ENCODE results near the gene CUX1. TPM values are rescaled to one million over a fixed set of nuclear protein-coding genes. Genes with fewer than 3 reads are reported as not detected.
A peak's percentile ranks its signal among the peaks of the same experiment; 100 is the strongest.

CUX1 gene
- total RNA-seq, 1 donor from 2014 or later = 156 TPM

DNA sequence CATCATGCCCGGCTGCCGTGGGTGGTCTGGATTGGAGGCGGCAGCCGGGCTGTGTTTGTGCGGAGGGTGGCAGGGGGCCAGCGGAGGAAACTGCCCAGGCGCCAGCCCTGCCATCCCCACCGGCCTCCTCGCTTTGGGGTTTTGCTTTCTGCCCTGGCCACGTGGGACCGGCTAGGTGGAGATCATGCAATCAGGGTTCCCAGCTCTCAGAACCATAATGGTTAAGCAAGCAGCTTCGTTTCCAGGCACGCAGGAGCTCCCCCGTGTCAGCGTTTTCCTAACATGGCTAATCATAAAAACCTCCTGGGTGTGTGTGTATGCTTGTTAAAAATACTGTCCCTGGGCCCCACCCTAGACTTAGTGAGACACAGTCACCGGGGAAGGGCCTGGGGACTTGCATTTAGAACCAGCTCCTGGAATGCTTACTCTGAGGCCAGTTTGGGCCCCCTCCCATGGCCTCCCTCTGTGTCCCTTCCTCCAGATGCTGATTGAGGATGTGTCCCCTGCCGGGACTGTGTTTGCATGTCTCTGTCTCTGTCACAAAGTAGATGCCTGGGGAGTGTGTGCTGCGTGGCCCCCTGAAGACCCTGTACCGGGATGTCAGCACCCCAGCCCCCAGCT lies 119.3 kb downstream of the CUX1 start:
- intact Hi-C loops (cut with DNase I) = no loop called here
- DNase-seq (ENCODE audit: low spot score) (peak; percentile 62), ATAC-seq (no peak)

DNA sequence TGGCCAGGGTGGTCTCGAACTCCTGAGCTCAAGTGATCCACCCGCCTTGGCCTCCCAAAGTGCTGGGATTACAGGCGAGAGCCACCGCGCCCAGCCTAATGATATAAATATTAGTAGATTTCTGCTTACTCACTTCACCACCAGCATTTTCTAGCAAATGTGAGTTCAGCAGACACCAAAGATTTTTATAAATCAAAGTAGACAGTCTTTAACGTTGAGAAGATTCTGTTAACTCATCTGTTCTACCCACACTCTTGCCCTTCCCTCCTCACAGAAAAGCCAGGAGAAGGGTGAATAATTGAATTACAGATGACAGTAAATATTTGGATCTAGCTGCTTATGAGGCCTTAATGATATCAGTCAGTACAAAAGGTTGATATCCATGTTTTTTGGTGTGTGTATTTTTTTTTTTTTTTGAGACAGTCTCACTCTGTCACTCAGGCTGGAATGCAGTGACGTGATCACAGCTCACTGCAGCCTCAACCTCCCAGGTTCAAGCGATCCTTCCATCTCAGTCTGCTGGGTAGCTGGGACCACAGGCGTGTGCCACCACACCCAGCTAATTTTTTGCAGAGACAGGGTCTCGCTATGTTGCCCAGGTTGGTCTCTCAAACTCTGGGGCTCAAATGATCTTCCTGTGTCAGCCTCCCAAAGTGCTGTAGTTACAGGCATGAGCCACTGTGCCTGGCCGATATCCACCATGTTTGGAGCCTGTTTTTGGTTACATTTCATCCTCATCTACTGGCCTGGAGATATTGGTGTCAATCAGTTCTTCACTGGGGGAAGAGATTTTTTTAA lies 120.5 kb downstream of the CUX1 start:
- ATAC-seq (no peak), DNase-seq (ENCODE audit: low spot score) (peak; percentile 10)
- intact Hi-C loops (cut with DNase I) = no loop called here

DNA sequence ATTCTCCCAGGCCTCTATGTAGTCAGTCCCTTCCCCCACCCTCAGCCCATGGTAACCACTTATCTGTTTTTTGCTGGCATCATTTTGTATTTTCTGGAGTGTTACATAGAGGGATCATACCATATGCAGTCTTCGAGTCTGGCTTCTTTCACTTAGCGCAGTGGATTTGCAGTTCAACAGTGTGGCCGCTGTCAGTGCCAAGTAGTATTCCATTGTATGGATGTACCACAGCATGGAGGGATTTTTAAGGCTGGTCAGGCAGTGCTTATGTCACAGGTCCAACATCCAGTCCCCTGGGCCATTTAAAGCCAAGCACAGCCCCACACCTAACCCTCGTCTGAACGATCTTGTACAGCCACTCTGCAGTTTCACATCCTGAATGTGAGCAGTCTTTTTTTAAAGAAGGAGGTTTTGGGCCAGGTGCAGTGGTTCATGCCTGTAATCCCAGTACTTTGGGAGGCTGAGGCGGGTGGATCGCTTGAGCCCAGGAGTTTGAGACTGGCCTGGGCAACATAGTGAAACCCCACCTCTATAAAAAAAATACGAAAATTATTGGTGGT lies 121.8 kb downstream of the CUX1 start:
- no peak for ATAC-seq
- DNase-seq (ENCODE audit: low spot score) = peak; percentile 22
- intact Hi-C loops (cut with DNase I) = no loop called here

DNA sequence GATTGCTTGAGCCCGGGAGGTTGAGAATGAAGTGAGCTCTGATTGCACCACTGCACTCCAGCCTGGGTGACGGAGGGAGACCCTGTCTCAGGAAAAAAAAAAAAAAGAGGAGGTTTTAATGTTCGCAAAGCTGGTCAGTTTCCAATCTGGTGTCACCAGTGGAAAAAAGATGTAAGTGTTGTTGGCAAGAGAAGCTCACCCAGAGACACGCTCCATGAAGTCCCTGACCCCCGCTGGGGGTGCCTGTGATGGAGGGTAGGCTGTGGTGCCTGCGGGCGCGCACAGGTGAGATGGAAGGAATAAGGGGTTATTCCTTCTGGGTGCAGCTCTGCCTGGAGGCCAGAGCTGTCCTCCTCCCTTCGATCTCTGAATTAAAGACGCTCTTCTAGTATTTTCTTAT lies 122.7 kb downstream of the CUX1 start:
- peak; percentile 25 for DNase-seq (ENCODE audit: low spot score)
- intact Hi-C loops (cut with DNase I) = no loop called here
- no peak for ATAC-seq

DNA sequence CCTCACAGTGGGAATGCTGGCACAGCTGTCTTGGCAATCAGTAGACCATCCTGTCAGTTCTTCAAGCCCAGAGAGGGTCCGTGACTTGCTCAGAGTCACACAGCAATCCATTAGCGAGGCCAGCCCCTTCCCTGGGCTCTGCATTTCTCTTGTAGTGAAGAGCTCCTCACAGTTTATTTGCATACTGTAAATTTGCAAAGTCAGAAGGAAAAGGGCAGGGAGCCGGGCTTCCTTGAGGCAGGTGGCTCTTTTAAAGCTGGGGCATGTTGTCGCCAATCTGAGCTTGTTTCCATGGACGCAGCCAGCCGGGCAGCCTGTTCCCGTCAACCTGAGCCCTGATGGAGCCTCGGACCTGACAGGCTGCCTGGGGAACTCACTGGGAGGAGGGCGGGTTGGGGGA lies 123.4 kb downstream of the CUX1 start:
- peak; percentile 54 for DNase-seq (ENCODE audit: low spot score)
- intact Hi-C loops (cut with DNase I) = no loop called here
- no peak for ATAC-seq

DNA sequence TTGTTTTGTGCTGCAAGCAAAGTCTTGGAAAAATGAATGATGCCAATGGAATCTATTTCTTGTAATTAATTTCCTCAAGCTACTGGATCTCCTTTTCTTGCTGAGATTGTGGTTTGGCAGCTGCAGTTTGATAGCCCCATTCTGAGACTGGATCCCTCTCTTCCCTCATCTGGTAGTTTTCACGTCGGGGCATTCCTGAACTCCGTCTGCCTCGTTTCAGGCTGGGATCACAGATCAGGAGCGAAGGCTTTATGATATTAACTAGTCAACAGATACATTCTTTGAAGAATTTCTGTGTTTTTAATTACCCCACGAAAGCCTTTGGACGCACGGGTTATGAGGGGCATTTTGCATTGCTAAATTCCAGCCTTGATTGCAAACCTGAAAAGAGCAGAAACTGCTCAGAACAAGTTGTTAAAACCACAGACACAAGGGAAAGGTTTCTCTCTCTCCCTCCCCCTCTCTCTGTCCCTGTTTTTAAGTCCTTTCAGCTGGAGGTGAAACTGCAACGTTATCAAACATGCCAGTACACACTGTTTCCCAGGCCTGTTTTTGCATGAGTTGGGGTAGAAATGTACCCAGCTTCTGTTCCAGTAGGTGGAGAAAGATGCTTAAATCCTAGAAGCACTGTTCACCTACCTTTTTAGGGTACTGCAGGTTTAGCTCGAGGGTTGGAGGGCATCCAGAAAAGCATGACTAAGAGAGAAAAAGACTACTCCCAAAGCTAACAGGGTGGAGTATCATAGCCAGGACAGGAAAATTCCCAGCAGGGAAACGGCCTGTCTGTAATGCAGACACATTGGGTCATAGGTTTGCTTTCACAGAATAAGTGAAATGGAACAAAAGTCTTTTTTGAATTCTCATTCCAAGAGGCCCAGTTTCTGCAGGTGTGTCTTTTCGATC lies 124.3 kb downstream of the CUX1 start:
- ATAC-seq (peak; percentile 53), DNase-seq (ENCODE audit: low spot score) (peak; percentile 48)
- intact Hi-C loops (cut with DNase I) = no loop called here

DNA sequence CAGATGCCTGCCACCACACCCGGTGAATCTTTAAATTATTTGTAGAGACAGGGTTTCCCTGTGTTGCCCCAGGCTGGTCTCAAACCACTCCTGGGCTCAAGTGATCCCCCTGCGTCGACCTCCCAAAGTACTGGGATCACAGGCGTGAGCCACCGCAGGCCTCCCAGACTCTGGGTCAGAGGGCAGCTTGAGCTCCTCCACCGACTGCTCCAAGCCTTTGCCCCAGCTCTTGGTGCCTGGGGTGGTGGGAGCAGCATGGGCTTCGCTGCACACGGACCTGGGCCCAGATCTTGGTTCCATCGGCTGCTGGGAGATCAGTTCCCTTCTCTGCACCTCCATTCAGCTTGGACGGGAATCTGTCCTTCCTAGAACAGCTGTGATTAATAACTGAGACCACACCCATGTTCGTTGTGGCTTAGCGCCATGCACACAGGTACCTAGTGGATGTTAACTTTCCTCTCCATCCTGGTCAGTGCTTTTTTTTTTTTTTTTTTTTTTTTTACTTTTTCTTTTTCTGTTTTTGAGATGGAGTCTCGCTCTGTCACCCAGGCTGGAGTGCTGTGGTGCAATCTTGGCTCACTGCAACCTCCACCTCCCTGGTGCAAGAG lies 125.3 kb downstream of the CUX1 start:
- intact Hi-C loops (cut with DNase I) = no loop called here
- peak; percentile 35 for DNase-seq (ENCODE audit: low spot score)
- ATAC-seq = no peak

DNA sequence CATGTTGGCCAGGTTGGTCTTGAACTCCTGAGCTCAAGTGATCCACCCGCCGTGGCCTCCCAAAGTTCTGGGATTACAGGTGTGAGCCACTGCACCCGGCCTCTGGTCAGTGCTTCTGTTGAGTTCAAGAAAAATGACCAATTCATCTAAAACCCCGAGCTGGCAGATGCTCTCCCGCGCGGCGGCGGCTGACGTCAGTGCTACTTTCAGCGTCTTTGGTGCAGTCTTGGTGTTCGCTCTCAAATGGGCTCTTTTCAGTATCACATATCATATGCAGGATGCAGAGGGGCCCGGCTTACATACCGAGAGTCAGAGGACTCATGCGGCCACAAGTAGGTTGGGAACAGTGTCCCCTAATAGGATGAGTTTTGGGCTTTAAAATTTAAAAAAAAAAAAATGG lies 125.9 kb downstream of the CUX1 start:
- intact Hi-C loops (cut with DNase I) = no loop called here
- ATAC-seq (no peak), DNase-seq (ENCODE audit: low spot score) (peak; percentile 35)

DNA sequence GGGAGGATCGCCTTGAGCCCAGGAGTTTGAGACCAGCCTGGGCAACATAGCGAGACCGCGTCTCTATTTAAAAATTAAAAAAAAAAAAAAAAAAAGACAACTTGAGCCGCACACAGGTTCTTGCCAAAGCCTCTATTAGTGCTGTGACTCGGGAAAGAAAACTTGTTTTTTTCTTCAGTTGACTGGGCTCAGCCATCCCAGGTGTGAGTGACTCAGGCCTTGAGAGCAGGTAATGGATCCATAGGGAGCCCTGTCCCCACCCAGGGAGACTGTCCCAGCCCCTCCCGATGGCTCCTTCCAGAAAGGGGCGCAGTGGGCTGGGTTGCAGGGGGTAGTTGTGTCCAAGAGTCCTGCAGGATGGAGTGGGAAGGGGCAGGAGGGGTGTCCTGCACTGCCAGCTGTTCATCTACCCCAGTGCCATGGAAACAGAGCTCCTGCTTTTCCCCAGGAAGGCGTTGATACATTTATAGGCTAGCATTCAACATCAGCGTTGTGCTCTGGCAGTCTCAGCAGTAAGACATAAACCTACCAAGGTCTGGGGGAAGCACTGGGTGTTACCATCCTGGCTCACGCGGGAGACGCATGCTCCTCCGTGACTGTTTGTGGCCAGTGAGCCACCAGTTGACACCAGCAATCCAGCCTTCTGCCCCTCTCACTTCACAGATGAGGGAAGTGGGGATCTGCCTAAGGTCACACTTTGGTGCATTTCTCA lies 126.6 kb downstream of the CUX1 start:
- intact Hi-C loops (cut with DNase I) = no loop called here
- DNase-seq (ENCODE audit: low spot score) (peak; percentile 44), ATAC-seq (no peak)

DNA sequence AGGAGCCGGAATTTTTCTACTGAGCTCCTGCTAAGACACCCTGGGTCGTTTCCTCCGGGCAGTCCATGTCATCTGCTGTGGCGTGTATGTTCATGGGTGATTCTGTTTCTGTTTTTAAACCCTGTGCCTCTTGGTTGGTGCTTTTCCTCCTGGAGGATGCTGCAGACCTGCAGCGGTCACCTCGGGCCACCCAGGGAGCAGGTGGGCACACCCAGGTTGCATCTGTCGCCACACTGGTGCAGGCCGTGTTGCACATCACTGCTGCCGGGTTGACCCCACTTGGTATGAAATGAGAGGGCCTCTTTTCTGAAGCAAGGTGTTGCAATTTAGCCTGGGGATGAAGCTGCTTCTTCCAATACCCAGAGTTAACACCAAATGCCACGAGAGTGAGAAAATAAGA lies 127.2 kb downstream of the CUX1 start:
- peak; percentile 15 for DNase-seq (ENCODE audit: low spot score)
- ATAC-seq = no peak
- intact Hi-C loops (cut with DNase I) = no loop called here

DNA sequence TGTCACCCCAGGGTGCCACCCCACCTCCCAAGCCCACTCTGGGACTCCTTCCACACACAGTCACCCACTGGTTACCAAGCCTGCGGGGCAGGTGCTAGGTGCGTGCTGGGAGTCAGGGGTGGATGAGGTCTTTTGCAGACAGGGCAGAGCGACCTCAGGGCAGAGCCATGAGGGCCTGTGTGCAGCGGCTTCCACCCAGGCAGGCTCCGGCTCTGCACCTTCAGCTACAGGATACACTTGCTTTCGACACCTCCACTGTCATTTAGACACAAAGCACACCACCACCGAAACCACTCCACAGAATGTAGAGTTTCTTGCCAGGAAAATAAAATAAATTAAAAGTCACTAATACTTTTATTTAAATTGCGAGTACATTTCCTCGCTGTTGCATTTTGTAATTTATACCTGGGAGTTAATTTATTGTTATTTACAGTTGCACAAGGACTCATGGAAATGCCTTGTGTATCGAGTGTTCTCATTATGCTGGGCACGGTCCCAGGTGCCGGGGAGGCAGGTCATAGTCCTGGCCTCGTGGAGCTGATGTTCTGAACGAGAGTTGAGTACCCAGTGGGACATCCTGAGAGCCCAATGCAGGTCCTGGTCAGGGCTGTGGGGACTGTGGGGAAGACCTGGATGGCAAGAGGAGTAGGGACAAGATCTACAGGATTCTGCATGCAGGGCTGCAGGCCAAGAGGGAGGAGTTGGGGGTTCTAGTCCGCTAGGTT lies 127.8 kb downstream of the CUX1 start:
- no peak for ATAC-seq

DNA sequence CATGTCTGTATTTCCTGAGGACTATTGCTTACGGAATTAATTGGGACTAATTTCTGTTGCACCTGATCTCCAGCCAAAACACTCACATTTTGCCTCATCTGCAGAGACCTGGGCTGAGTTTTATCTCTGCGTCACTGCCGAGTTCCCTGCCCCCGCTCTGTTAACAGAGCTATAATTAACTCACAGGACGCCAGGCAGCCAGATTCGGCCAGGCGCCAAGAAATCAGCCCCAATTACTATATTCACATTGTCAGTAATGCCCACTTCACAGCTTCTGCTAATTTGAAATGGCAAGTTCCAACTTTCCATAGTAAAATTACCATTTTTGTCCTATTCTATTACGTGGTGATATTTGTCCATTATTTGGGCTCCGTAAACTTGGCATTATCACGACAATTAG lies 130.5 kb downstream of the CUX1 start:
- ATAC-seq (no peak), DNase-seq (ENCODE audit: low spot score) (no peak)
- intact Hi-C loops (cut with DNase I) = no loop called here

More for the DNA sequence above, 127.8 kb downstream of the CUX1 start:
- intact Hi-C loops (cut with DNase I) = no loop called here
- peak; percentile 35 for DNase-seq (ENCODE audit: low spot score)

DNA sequence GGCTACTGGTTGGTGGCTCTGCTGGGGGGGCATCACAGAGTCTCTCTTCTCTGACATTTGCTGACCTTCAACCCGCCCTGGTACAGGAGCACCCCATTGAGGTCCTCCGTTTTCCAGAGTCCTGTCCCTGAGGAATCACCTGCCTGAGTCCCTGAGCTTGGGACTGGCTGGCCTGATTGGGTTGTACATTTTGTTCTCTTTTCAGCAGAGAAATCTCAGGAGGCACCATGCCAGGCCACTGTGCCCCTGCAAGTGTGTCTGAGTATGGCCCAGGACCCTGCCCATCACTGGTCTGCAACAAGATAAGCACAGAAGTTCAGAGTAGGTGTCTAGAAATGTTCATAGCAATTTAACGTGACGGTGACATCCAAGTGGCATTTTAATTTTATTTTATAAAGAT lies 131.2 kb downstream of the CUX1 start:
- DNase-seq (ENCODE audit: low spot score) (no peak), ATAC-seq (no peak)
- intact Hi-C loops (cut with DNase I) = no loop called here

DNA sequence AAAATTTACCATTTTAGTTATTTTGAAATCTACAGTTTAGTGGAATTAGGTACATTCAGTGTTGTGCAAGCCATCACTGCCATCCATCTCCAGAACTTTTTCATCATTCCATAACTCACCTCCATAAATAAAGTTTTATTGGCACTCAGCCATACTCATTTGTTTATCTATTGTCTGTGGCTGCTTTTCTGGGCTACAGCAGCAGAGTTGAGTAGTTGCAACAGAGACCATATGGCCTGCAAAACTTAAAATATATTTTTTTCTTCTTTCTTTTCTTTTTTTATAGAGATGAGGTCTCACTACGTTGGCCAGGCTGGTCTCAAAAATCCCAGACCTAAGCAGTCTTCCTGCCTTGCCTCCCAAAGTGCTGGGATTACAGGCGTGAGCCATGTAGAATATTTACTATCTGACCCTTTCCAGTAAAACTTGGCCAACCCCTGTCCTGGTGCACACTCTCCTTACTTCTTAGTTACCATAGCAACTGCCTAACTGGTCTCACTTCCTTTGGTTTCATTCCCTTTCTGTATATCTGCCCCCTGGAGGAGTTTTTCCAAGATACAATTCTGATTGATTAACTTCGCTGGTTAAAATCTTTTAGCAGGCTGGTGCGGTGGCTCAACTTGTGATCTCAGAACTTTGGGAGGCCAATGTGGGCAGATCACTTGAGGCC lies 133.2 kb downstream of the CUX1 start:
- DNase-seq (ENCODE audit: low spot score) (no peak), ATAC-seq (no peak)
- intact Hi-C loops (cut with DNase I) = no loop called here

DNA sequence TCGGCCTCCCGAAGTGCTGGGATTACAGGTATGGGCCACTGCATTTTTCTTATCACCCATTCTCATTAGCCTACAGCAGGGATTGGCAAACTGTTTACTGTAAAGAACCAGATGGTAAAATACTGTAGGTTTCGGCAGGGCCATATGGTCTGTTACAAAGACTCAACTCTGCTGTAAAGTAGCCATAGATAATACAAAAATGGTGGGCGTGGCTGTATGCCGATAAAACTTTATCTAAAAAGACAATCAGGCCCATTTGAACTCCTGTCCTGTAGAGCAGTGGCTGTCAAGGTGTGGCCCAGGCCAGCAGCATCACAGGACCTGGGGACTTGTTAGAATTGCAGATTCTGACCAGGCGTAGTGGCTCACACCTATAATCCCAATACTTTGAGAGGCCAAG lies 134.3 kb downstream of the CUX1 start:
- ATAC-seq = no peak
- DNase-seq (ENCODE audit: low spot score) = no peak
- intact Hi-C loops (cut with DNase I) = no loop called here

DNA sequence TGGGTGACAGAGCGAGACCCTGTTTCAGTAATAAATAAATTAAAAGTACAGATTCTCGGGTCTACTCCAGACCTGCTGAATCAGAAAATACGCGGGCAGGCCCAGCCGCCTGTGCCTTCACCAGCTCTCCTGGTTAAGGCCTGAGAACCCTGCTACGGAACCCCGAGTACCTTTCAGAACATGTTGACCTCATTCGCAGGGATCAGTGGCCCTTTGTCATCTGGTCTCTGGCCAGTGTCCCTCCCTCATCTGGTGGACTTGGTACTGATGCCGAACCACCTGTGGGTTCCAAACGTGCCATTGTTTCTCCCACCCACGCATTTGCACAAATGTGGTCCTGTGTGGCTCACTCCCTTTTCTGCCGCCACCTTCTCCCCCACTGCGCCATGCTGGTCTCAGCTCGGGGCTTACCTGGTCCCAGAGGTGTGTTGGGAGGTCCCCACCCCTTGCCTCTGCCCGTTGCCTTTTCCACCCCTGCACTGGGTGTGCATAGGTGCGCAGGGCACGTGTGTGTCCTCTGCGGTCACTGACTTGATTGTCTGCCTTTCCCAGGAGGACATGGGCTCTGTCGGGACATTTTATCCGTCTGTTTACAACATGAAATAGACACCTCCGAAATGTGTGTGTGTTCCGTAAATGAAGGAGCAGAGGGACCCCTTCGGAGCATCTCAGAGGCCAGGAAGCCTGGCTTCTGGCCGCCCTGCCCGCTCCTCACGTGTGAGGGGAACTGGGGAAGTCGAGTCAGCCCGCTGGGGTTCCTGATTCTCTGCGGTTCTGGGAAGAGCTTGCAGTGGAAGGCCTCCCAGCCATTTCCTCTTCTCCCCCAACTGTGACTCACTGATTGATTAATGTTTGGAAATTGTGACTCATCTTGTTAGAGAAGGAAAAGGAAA lies 135.2 kb downstream of the CUX1 start:
- intact Hi-C loops (cut with DNase I) = no loop called here
- DNase-seq (ENCODE audit: low spot score) (no peak), ATAC-seq (no peak)

Data from sciatic nerve (tissue), 2 donors.